Uterus (tissue), 4 donors: ENCODE measurements around the gene AVPR2. TPM values are rescaled to one million over a fixed set of nuclear protein-coding genes. Genes with fewer than 3 reads are reported as not detected.

Source experiments
- DNase-seq, 2 donors: peaks; one replicate each; pipeline ENCODE4 v3.0.0-alpha.2; 2019 to 2020
- H3K27ac ChIP-seq, 2 donors: fragments of 200-600 bp; sonication (generic); 1 replicate in 1 of 2; 2 replicates in 1 of 2; pipeline ENCODE4 v1.5.1; 2016 to 2018
- H3K27me3 ChIP-seq, 2 donors: fragments of 200-600 bp; sonication (generic); one replicate each; pipeline ENCODE4 v1.5.1; 2018 to 2019; ENCODE audit warnings: control low read depth in 1 of 2
- H3K36me3 ChIP-seq, 2 donors: fragments of 200-600 bp; sonication (generic); one replicate each; pipeline ENCODE4 v1.5.1; 2019; ENCODE audit warnings: control low read depth in 1 of 2
- H3K4me1 ChIP-seq, 2 donors: fragments of 200-600 bp; sonication (generic); one replicate each; pipeline ENCODE4 v1.5.1; 2018 to 2019; ENCODE audit warnings: control low read depth in 1 of 2
- H3K4me3 ChIP-seq, 2 donors: fragments of 200-600 bp; sonication (generic); 1 replicate in 1 of 2; 2 replicates in 1 of 2; pipeline ENCODE4 v1.5.1; 2018 to 2019; ENCODE audit warnings: mild to moderate bottlenecking in 1 of 2
- H3K9me3 ChIP-seq, 2 donors: fragments of 200-600 bp; sonication (generic); one replicate each; pipeline ENCODE4 v1.5.1; 2019; ENCODE audit warnings: control low read depth in 1 of 2
- CTCF ChIP-seq, 4 experiments: fragments of 200-600 bp in 2 of 4; fragments of 450-650 bp in 2 of 4; sonication (generic) in 2 of 4; IDR thresholded peaks; one replicate each; pipeline ENCODE4 v1.5.1; 2016 to 2019; ENCODE audit warnings: antibody characterized with exemption in 4 of 4, mild to moderate bottlenecking in 2 of 4, moderate library complexity in 1 of 4
- POLR2A ChIP-seq, 2 donors: fragments of 450-650 bp; IDR thresholded peaks; one replicate each; pipeline ENCODE4 v1.6.1; 2016; ENCODE audit warnings: antibody characterized with exemption in 2 of 2, mild to moderate bottlenecking in 1 of 2, moderate library complexity in 1 of 2
- intact Hi-C: fragments of 100-400 bp; cut with DNase I; formaldehyde crosslinking; loops from one replicate; pipeline ENCODE4 v1.15.1; 2023; ENCODE audit warnings: low total_unique reads
- total RNA-seq, 4 donors: library from RNA; depleted of rRNA in 3 of 4; stranded (reverse); fragments of >200 nt in 3 of 4; gene quantifications; one replicate each; pipeline versions ENCODE4 v1.1.0 to v1.2.4, GENCODE V29; 2014 to 2023
- donor health status: DM: yes; HTN: yes; CAD: no.

The AVPR2 gene
- total RNA-seq, 4 donors from 2014 or later = 0.35 to 5.2 (median 4.4) TPM; not detected in 1

DNA sequence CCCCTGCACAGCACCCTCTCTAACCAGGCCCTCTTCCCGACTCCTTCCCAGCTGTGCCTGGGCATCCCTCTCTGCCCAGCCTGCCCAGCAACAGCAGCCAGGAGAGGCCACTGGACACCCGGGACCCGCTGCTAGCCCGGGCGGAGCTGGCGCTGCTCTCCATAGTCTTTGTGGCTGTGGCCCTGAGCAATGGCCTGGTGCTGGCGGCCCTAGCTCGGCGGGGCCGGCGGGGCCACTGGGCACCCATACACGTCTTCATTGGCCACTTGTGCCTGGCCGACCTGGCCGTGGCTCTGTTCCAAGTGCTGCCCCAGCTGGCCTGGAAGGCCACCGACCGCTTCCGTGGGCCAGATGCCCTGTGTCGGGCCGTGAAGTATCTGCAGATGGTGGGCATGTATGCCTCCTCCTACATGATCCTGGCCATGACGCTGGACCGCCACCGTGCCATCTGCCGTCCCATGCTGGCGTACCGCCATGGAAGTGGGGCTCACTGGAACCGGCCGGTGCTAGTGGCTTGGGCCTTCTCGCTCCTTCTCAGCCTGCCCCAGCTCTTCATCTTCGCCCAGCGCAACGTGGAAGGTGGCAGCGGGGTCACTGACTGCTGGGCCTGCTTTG lies 1.1 kb downstream of the AVPR2 start:
- H3K36me3 ChIP-seq = no peaks in the 10 kb centered on the region
- intact Hi-C loops = no loop called here
- no peaks in the 10 kb centered on the region for H3K27me3 ChIP-seq
- TF ChIP-seq CTCF (IDR thresholded peaks at IDR 0.05) (no peak), POLR2A (IDR thresholded peaks at IDR 0.05) (no peak)
- H3K4me1 ChIP-seq = no peaks in the 10 kb centered on the region
- H3K9me3 ChIP-seq = no peaks in the 10 kb centered on the region
- DNase-seq = no peak
- H3K27ac ChIP-seq = no peak overlapping the region
- H3K4me3 ChIP-seq = no peak overlapping the region

DNA sequence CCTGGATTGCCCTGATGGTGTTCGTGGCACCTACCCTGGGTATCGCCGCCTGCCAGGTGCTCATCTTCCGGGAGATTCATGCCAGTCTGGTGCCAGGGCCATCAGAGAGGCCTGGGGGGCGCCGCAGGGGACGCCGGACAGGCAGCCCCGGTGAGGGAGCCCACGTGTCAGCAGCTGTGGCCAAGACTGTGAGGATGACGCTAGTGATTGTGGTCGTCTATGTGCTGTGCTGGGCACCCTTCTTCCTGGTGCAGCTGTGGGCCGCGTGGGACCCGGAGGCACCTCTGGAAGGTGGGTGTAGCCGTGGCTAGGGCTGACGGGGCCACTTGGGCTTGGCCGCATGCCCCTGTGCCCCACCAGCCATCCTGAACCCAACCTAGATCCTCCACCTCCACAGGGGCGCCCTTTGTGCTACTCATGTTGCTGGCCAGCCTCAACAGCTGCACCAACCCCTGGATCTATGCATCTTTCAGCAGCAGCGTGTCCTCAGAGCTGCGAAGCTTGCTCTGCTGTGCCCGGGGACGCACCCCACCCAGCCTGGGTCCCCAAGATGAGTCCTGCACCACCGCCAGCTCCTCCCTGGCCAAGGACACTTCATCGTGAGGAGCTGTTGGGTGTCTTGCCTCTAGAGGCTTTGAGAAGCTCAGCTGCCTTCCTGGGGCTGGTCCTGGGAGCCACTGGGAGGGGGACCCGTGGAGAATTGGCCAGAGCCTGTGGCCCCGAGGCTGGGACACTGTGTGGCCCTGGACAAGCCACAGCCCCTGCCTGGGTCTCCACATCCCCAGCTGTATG lies 1.8 kb downstream of the AVPR2 start:
- intact Hi-C loops = no loop called here
- TF ChIP-seq CTCF (IDR thresholded peaks at IDR 0.05) = no peak
- no peak for TF ChIP-seq POLR2A (IDR thresholded peaks at IDR 0.05)
- no peak overlapping the region for H3K27ac ChIP-seq
- H3K4me1 ChIP-seq = no peaks in the 10 kb centered on the region
- H3K4me3 ChIP-seq = no peak overlapping the region
- H3K36me3 ChIP-seq = no peaks in the 10 kb centered on the region
- no peaks in the 10 kb centered on the region for H3K9me3 ChIP-seq
- DNase-seq = no peak
- H3K27me3 ChIP-seq = no peaks in the 10 kb centered on the region

GRCh38 chrX:153907456-153907855 lies 3.0 kb downstream of the AVPR2 start:
- DNase-seq = no peak

DNA sequence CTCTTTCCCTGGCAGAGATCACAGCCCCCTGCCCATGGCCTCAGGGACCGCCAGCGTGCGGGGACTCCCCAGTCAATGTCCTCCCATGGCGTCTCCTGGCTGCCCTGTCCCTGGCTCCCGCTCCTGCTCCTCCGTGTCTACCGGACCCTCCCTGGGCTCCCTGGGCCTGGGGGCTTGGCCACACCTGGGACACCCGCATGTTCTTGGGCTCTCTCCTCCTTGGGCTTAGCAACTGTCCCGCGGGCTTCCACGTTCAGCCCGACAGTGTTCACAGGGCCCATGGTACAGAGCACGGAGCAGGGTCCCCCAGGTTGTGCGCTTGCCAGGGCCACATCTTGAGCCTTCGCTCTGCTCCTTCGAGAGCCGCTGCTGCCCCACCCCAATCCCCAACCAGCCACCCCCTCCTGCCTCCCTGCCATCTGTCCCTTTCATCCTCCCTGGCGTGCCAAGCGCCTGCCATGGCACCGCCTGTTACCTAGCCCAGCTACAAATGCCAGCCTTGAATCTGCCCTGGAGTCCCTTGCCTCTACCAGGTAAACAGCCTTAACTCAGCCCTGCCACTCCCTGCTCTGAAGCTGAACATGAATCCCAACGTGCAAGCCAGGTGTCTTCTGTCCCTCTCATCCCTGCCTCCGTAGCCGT lies 3.9 kb downstream of the AVPR2 start:
- no peak overlapping the region for H3K4me3 ChIP-seq
- H3K27ac ChIP-seq = no peak overlapping the region
- TF ChIP-seq POLR2A (IDR thresholded peaks at IDR 0.05) (no peak), CTCF (IDR thresholded peaks at IDR 0.05) (no peak)
- no peaks in the 10 kb centered on the region for H3K27me3 ChIP-seq
- H3K9me3 ChIP-seq = no peaks in the 10 kb centered on the region
- no peaks in the 10 kb centered on the region for H3K36me3 ChIP-seq
- intact Hi-C loops = no loop called here
- no peak for DNase-seq
- no peaks in the 10 kb centered on the region for H3K4me1 ChIP-seq

More at GRCh38 chrX:153907456-153907855, 3.0 kb downstream of the AVPR2 start:
- TF ChIP-seq CTCF (IDR thresholded peaks at IDR 0.05) (no peak), POLR2A (IDR thresholded peaks at IDR 0.05) (no peak)
- H3K4me1 ChIP-seq = no peaks in the 10 kb centered on the region
- no peaks in the 10 kb centered on the region for H3K36me3 ChIP-seq
- no peak overlapping the region for H3K4me3 ChIP-seq
- H3K9me3 ChIP-seq = no peaks in the 10 kb centered on the region
- no peak overlapping the region for H3K27ac ChIP-seq
- intact Hi-C loops = no loop called here
- H3K27me3 ChIP-seq = no peaks in the 10 kb centered on the region
